Measurements from ENCODE around the gene PLCB2. TPM values are rescaled to one million over a fixed set of nuclear protein-coding genes. Genes with fewer than 3 reads are reported as not detected.
A peak's percentile ranks its signal among the peaks of the same experiment; 100 is the strongest.

Gene PLCB2
- total RNA-seq, 5 donors from 2014 or later (not counting 1 experiment from before 2014, with no cell fraction given): 242 to 293 (median 245) TPM

DNA sequence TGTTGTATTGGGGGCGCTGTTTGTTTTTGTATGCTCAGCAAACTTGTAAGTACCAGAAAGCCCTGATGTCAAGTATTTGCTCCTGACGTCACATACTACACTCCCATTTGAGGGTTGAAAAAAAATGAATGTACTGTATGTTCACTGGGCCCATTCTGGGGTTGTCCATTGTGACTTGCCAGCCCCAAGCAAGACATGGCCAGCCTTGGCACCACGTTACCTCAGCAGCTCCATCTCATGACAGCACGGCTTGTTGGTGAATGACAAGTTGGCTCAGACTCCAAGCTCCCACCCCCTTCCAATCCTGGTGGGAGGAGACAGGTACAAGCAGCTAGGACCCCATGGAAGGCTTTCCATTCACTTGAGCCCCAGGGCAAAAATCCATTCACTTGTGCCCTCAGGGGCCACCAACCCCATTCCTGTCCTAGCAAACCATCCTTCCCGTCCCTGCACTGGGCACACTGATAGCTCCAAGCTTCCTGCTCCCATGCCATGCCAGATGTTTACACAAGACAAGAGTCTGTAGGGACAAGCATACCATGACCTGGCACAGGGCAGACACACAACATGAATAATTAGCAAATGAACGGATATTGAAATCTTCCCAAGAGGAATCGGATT lies 44.7 kb upstream of the PLCB2 start:
- POLR2A ChIA-PET: no interaction called here
- H3K27ac Mint-ChIP-seq: no peak overlapping the region
- peaks cover 2 to 3% (median 3%) of the 10 kb centered on the region in 3 donors for H3K4me1 Mint-ChIP-seq
- no peaks in the 10 kb centered on the region for H3K36me3 ChIP-seq (ENCODE audit: control insufficient read depth in 2 of 2, extremely low read depth in 1 of 2, insufficient read depth in 1 of 2, low read length in 1 of 2)
- H3K4me1 ChIP-seq (ENCODE audit: control insufficient read depth in 1 of 2, extremely low read depth in 1 of 2, insufficient read depth in 2 of 2, low read length in 2 of 2): peaks cover 0 to 4% of the 10 kb centered on the region in 2 experiments
- H3K36me3 Mint-ChIP-seq: no peaks in the 10 kb centered on the region
- H3K27me3 Mint-ChIP-seq: peaks cover 0 to 16% of the 10 kb centered on the region in 2 donors
- no peak for ATAC-seq (replicated peaks in 1 of 4)
- WGBS (ENCODE audit: insufficient coverage): 81% methylated on average over 3 of the region's 7 CpGs
- H3K27ac ChIP-seq (ENCODE audit: low read length): no peak overlapping the region
- no peak overlapping the region for H3K4me3 Mint-ChIP-seq
- H3K9me3 Mint-ChIP-seq: no peaks in the 10 kb centered on the region
- no peak for DNase-seq
- H3K4me3 ChIP-seq (ENCODE audit: control insufficient read depth in 1 of 2, extremely low read depth in 1 of 2, low read length in 1 of 2): no peak overlapping the region
- H3K27me3 ChIP-seq (replicated peaks in 1 of 2; ENCODE audit: control insufficient read depth in 2 of 2, extremely low read depth in 1 of 2, insufficient read depth in 2 of 2, low read length in 1 of 2): peaks cover 0 to 15% of the 10 kb centered on the region in 2 experiments
- CTCF ChIA-PET: interaction anchor here (0.7 to 1.9 kb wide), 2 partner anchors 14 to 31 kb away, joined by 3 to 9 read pairs; no protein-coding TSS in a partner anchor
- H3K9me3 ChIP-seq: no peaks in the 10 kb centered on the region

DNA sequence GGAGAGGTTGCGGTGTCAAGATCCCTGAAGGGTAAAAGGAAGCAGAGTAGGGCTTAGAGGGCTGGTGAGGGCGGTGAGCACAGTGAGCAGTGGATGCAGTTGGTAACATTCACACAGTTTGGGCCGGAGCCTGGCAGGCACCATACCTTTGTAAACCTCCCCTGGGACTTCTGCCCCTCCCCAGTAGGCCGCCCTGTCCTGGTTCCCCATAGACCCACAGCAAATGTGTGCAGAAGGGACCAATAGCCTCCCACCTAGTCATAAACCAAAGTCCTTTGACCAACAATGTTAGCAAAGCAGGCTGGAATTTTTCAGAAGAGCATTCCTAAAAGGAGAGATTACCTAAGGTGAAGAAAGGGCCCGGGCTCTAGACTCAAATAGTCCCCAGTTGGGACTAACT lies 41.4 kb upstream of the PLCB2 start:
- Histone ChIP-seq H3K9me3 (no peaks in the 10 kb centered on the region), H3K36me3 (ENCODE audit: control insufficient read depth in 2 of 2, extremely low read depth in 1 of 2, insufficient read depth in 1 of 2, low read length in 1 of 2) (no peaks in the 10 kb centered on the region), H3K27ac (ENCODE audit: low read length) (no peak overlapping the region), H3K27me3 (replicated peaks in 1 of 2; ENCODE audit: control insufficient read depth in 2 of 2, extremely low read depth in 1 of 2, insufficient read depth in 2 of 2, low read length in 1 of 2) (peaks cover 0 to 16% of the 10 kb centered on the region in 2 experiments), H3K4me1 (ENCODE audit: control insufficient read depth in 1 of 2, extremely low read depth in 1 of 2, insufficient read depth in 2 of 2, low read length in 2 of 2) (peaks cover 0 to 7% of the 10 kb centered on the region in 2 experiments), H3K4me3 (ENCODE audit: control insufficient read depth in 1 of 2, extremely low read depth in 1 of 2, low read length in 1 of 2) (no peak overlapping the region)
- peaks cover 0 to 6% (median 0%) of the 10 kb centered on the region in 3 donors for H3K4me1 Mint-ChIP-seq
- CTCF ChIA-PET: interaction anchor here in 1 of 2 donors (0.6 kb wide), 1 partner anchor 14 kb away, joined by 3 read pairs; no protein-coding TSS in a partner anchor
- H3K36me3 Mint-ChIP-seq: no peaks in the 10 kb centered on the region
- 92% methylated on average over 2 of the region's 5 CpGs for WGBS (ENCODE audit: insufficient coverage)
- peaks cover 0 to 5% of the 10 kb centered on the region in 2 donors for H3K27me3 Mint-ChIP-seq
- DNase-seq (no peak), ATAC-seq (replicated peaks in 1 of 4) (no peak)
- no peak overlapping the region for H3K4me3 Mint-ChIP-seq
- POLR2A ChIA-PET: no interaction called here
- H3K9me3 Mint-ChIP-seq: no peaks in the 10 kb centered on the region
- H3K27ac Mint-ChIP-seq: no peak overlapping the region

DNA sequence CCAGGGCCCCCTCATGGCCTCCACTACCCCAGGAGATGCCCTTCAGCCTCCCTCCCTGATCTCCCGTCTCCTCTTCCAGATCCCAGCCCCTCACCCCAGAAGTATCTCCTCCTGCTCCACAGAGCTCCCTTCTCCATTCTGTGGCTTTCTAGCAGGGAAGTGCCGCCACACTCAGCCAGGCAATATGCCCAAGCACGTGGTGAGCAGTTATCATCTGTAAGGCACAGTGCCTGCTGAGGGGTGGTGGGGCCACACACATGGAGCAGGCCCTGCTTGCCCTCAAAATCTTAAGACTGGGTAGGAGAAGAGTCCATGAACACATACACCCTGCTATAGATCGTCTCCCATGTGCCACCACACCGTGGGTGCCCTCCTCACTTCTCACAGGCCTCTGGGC lies 40.7 kb upstream of the PLCB2 start:
- peaks cover 0 to 20% of the 10 kb centered on the region in 2 experiments for H3K27me3 ChIP-seq (replicated peaks in 1 of 2; ENCODE audit: control insufficient read depth in 2 of 2, extremely low read depth in 1 of 2, insufficient read depth in 2 of 2, low read length in 1 of 2)
- Mint-ChIP-seq H3K4me1 (peaks cover 0 to 6% (median 0%) of the 10 kb centered on the region in 3 donors), H3K4me3 (no peak overlapping the region), H3K9me3 (no peaks in the 10 kb centered on the region), H3K27ac (no peak overlapping the region), H3K27me3 (no peaks in the 10 kb centered on the region), H3K36me3 (no peaks in the 10 kb centered on the region)
- ATAC-seq (replicated peaks in 1 of 4) (no peak), DNase-seq (no peak)
- POLR2A ChIA-PET: no interaction called here
- no peaks in the 10 kb centered on the region for H3K9me3 ChIP-seq
- peaks cover 0 to 7% of the 10 kb centered on the region in 2 experiments for H3K4me1 ChIP-seq (ENCODE audit: control insufficient read depth in 1 of 2, extremely low read depth in 1 of 2, insufficient read depth in 2 of 2, low read length in 2 of 2)
- H3K27ac ChIP-seq (ENCODE audit: low read length): no peak overlapping the region
- 74% methylated on average over 5 of the region's 5 CpGs for WGBS (ENCODE audit: insufficient coverage)
- CTCF ChIA-PET: interaction anchor here in 1 of 2 donors (0.6 kb wide), 1 partner anchor 74 kb away, joined by 3 read pairs; no protein-coding TSS in a partner anchor
- H3K4me3 ChIP-seq (ENCODE audit: control insufficient read depth in 1 of 2, extremely low read depth in 1 of 2, low read length in 1 of 2): no peak overlapping the region
- H3K36me3 ChIP-seq (ENCODE audit: control insufficient read depth in 2 of 2, extremely low read depth in 1 of 2, insufficient read depth in 1 of 2, low read length in 1 of 2): no peaks in the 10 kb centered on the region

GRCh38 chr15:40347559-40348473 lies 40.1 kb upstream of the PLCB2 start:
- WGBS (ENCODE audit: insufficient coverage): 92% methylated on average over 11 of the region's 11 CpGs
- Mint-ChIP-seq H3K9me3 (no peaks in the 10 kb centered on the region), H3K27me3 (no peaks in the 10 kb centered on the region), H3K4me3 (no peak overlapping the region), H3K27ac (no peak overlapping the region), H3K4me1 (peaks cover 0 to 6% (median 0%) of the 10 kb centered on the region in 3 donors), H3K36me3 (no peaks in the 10 kb centered on the region)
- Histone ChIP-seq H3K4me3 (ENCODE audit: control insufficient read depth in 1 of 2, extremely low read depth in 1 of 2, low read length in 1 of 2) (no peak overlapping the region), H3K4me1 (ENCODE audit: control insufficient read depth in 1 of 2, extremely low read depth in 1 of 2, insufficient read depth in 2 of 2, low read length in 2 of 2) (peaks cover 0 to 7% of the 10 kb centered on the region in 2 experiments), H3K27me3 (replicated peaks in 1 of 2; ENCODE audit: control insufficient read depth in 2 of 2, extremely low read depth in 1 of 2, insufficient read depth in 2 of 2, low read length in 1 of 2) (peaks cover 0 to 18% of the 10 kb centered on the region in 2 experiments), H3K9me3 (no peaks in the 10 kb centered on the region), H3K27ac (ENCODE audit: low read length) (no peak overlapping the region), H3K36me3 (ENCODE audit: control insufficient read depth in 2 of 2, extremely low read depth in 1 of 2, insufficient read depth in 1 of 2, low read length in 1 of 2) (no peaks in the 10 kb centered on the region)
- ATAC-seq (replicated peaks in 1 of 4) (no peak), DNase-seq (no peak)
- ChIA-PET CTCF (interaction anchor here in 1 of 2 donors (0.6 kb wide), 1 partner anchor 74 kb away, joined by 3 read pairs; no protein-coding TSS in a partner anchor), POLR2A (no interaction called here)

DNA sequence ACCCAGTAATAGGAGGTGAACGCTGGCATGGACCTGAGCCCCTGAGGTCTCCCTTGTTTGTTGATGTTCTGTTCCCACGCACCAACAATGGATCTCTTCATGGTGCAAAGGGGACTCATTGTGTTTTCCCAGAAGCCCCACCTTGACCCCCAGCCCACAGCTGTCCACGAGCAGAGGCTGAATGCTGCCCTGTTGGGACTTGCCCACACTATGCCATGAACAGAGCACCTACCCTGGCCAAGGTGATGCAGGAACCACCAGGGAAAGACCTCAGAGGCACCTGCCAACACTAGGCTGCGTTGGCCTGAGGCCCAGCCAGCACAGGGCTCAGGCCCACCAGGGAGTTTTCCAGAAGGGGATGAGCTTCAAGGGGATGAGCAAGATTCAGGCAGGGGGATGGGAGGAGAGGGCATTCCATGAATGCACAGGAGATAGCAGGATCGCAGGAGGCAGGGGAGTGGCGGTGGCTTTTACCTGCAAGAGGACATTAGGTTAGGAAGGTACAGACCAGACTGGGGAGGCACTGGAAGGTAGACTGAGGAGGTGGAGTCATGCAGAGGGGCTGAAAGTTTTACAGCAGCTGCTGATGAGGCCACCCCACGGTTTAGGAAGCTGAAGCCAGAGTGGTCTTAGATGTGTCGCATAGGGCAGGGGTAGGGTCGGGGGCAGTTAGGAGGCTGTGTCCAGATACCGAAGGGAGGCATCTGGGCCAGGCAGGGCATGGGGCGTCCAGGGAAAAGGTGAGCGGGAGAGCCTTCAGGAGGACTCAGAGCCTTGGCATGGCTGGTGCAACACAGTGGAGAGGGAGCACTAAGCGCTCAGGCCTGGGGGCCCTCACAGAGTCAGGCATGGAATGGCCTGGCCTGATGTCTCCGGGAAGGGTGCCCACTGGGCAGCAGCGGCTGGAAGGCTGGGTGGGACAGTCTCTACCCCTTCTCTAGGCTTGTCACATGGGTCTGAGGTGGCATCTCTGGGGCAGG lies 39.1 kb upstream of the PLCB2 start:
- Mint-ChIP-seq H3K27ac (peak overlapping the region in 1 of 2 donors; percentile 15), H3K9me3 (no peaks in the 10 kb centered on the region), H3K27me3 (no peaks in the 10 kb centered on the region), H3K4me3 (no peak overlapping the region), H3K4me1 (peaks cover 0 to 6% (median 0%) of the 10 kb centered on the region in 3 donors), H3K36me3 (no peaks in the 10 kb centered on the region)
- 89% methylated on average over 15 of the region's 15 CpGs for WGBS (ENCODE audit: insufficient coverage)
- ChIA-PET CTCF (interaction anchor here in 1 of 2 donors (0.8 to 1.6 kb wide), 2 partner anchors 8 to 9 kb away, joined by 3 to 5 read pairs; no protein-coding TSS in a partner anchor), POLR2A (no interaction called here)
- peaks cover 0 to 7% of the 10 kb centered on the region in 2 experiments for H3K4me1 ChIP-seq (ENCODE audit: control insufficient read depth in 1 of 2, extremely low read depth in 1 of 2, insufficient read depth in 2 of 2, low read length in 2 of 2)
- ATAC-seq (replicated peaks in 1 of 4) (no peak), DNase-seq (no peak)
- H3K27me3 ChIP-seq (replicated peaks in 1 of 2; ENCODE audit: control insufficient read depth in 2 of 2, extremely low read depth in 1 of 2, insufficient read depth in 2 of 2, low read length in 1 of 2): peaks cover 0 to 18% of the 10 kb centered on the region in 2 experiments
- H3K36me3 ChIP-seq (ENCODE audit: control insufficient read depth in 2 of 2, extremely low read depth in 1 of 2, insufficient read depth in 1 of 2, low read length in 1 of 2): no peaks in the 10 kb centered on the region
- no peaks in the 10 kb centered on the region for H3K9me3 ChIP-seq
- no peak overlapping the region for H3K27ac ChIP-seq (ENCODE audit: low read length)
- no peak overlapping the region for H3K4me3 ChIP-seq (ENCODE audit: control insufficient read depth in 1 of 2, extremely low read depth in 1 of 2, low read length in 1 of 2)

All from T-cell (primary cell).